Fibroblast of the aortic adventitia (primary cell): ENCODE results near the gene EMID1. TPM values are rescaled to one million over a fixed set of nuclear protein-coding genes. Genes with fewer than 3 reads are reported as not detected.

Experiments
- DNase-seq: peaks from one replicate; pipeline ENCODE4 v3.0.0-alpha.2; 2010; ENCODE audit warnings: low read depth
- H3K4me3 ChIP-seq: 2 replicates; pipeline ENCODE4 v1.5.1; 2011; ENCODE audit warnings: low read depth, mild to moderate bottlenecking, control low read depth, low read length, moderate library complexity
- total RNA-seq: library from RNA; depleted of rRNA; stranded (reverse); fragments of >200 nt; gene quantifications from 2 replicates; pipeline ENCODE4 v1.2.3, GENCODE V29; 2012; ENCODE audit warnings: low replicate concordance
- TF ChIP-seq, protein P1 (sequence below): IDR thresholded peaks from 2 replicates; pipeline ENCODE4 v1.5.1; 2011; ENCODE audit warnings: mild to moderate bottlenecking, low read length, control low read depth, inconsistent platforms; ENCODE audit not compliant: insufficient read depth

The EMID1 gene
- total RNA-seq = 0.08 TPM in 1 of 2 replicates, not detected in the other

DNA sequence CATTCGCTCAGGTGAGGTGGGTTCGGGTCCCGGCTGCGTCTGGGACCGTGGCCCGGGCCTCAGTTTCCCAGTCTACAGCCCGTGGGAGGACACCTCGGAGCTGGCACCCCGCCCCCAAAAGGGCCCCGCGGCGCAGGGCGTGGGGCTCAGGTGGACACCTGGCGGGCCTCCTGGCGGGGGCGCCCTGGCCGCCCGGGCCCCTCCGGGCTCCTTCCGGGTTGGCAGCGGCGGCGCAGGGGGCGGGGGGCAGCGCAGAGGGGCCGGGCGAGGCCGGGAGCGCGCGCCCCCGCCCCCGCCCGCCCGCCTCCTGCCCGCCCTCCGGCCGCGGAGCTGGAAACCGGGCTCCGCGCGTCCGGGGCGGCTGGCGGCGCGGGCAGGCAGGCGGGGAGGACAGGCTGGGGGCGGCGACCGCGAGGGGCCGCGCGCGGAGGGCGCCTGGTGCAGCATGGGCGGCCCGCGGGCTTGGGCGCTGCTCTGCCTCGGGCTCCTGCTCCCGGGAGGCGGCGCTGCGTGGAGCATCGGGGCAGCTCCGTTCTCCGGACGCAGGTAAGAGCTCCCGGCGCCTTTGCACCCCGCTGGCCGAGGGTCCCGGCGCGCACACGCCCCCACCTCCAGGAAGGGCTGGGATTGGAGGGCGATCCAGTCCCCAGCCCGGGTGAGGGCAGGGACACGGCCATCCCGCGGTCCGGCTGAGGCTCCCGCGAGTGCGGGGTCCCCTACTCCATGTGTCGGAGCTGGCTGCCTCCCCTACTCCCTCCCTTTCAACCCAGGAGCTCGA lies at the start of gene EMID1:
EMID1 (plus strand) TSS at position 303 of the 778 bp plus-strand sequence; CDS start at position 446, 143 bp downstream.
- no peak for DNase-seq
- H3K4me3 ChIP-seq = peak within 1 kb of the TSS; percentile 57
- TF ChIP-seq, protein P1, sequence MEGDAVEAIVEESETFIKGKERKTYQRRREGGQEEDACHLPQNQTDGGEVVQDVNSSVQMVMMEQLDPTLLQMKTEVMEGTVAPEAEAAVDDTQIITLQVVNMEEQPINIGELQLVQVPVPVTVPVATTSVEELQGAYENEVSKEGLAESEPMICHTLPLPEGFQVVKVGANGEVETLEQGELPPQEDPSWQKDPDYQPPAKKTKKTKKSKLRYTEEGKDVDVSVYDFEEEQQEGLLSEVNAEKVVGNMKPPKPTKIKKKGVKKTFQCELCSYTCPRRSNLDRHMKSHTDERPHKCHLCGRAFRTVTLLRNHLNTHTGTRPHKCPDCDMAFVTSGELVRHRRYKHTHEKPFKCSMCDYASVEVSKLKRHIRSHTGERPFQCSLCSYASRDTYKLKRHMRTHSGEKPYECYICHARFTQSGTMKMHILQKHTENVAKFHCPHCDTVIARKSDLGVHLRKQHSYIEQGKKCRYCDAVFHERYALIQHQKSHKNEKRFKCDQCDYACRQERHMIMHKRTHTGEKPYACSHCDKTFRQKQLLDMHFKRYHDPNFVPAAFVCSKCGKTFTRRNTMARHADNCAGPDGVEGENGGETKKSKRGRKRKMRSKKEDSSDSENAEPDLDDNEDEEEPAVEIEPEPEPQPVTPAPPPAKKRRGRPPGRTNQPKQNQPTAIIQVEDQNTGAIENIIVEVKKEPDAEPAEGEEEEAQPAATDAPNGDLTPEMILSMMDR = peak; percentile 31

DNA sequence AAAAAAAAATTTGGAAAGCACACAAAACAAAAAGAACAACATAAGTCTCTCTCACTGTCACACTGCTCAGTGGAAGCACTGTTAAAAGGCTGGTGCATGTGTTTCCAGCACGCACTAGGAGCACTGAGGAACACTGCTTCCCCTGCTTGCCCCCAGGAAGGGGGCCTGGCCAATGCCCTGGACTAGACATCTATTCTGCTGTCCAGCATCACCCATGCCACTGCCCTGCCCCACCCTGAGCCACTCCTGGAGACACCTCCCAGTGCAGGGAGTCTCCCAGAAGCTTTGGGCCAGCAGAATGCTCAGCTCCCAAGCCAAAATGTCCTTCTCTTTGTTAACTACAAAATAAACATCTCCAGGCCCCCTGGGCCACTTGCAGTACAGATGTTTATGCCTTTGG lies 49.7 kb upstream of the EMID1 start:
- H3K4me3 ChIP-seq = no peak overlapping the region
- TF ChIP-seq, protein P1 = no peak
- no peak for DNase-seq

DNA sequence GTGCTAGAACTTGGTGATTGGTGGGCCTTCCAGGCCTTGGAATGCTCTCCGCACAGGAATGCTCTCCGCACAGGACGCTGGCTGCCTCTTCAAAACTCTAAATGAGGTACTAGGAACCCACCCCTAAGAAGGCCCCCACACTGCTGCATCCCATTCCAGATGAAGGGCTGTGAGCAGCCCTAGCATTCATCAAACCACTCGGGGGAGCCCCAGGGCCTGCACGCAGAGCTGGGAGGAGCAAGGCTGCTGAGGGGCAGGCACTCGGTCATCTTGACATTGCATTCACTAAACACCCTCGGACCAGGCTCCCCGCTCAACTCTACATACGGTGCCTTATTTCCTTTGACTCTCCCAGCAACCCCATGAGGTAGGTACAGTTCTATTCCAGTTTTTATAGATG lies 49.2 kb upstream of the EMID1 start:
- no peak for DNase-seq
- no peak overlapping the region for H3K4me3 ChIP-seq
- TF ChIP-seq, protein P1 = no peak

DNA sequence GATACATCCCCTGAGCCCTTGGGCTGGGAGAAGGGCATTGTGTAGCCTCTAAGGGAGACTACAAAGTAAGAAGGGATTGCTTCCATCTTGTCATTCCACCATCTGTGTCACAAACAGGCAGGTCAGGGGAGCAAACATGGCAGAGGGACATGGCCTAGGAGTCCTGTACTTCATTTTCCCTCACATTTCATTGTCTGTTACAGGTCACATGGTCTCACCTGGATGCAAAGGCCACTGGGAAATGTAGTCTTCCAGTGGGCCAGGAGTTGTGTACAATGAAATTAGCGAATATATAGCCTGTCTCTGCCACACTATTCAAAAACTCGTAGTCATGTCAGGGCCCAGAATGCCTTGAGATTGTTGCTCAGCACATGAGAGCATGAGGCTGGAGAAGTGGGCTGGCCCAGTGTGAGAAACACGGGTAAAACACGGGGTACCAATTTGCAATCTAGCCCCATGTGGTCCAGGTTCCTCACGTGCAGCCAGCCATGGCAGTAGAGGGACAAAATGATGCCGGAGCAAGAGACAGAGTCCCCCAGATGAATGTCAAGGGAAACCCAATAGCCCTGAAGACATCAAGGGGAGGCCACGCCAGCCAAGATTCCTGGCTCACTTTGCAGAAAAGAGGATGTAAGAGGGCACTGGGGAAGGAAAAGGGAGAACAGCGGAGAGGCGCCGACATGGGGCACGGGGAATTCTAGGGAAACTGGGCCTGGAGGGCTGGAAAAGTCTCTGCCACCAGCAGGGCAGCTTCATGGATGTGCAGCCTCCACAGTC lies 47.7 kb upstream of the EMID1 start:
- DNase-seq = no peak
- TF ChIP-seq, protein P1 = no peak
- no peak overlapping the region for H3K4me3 ChIP-seq

DNA sequence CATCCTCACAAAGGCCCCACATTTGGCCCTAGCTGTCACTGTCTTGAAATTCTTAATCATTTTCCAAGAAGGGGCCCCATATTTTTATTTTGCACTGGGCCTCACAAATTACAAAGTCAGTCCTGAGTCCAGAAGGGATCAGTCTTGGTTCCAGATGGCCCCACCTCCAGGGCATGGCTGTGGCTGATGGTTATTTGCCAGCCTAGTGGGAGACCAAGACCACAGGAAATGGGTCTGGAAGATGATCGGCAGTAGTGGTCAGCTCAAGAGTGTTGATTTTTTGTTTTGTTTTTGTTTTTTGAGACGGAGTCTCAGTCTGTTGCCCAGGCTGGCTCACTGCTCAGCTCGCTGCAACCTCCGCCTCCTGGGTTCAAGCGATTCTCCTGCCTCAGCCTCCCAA lies 47.1 kb upstream of the EMID1 start:
- no peak overlapping the region for H3K4me3 ChIP-seq
- TF ChIP-seq, protein P1 = no peak
- no peak for DNase-seq

DNA sequence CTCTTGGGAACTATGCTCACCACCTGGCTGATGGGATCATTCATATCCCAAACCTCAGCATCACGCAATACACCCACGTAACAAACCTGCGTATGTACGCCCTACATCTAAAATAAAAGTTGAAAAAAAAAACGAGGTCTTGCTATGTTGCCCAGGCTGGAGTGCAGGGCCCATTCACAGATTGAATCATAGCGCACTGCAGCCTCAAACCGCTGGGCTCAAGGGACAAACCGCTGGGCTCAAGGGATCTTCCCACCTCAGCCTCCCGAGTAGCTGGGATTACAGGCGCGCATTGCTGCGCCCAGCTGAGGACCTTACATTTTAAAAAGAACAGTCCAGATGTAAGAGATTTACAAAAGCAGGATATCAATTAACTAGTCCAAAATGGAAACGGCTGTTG lies 41.9 kb upstream of the EMID1 start:
- TF ChIP-seq, protein P1 = no peak
- no peak for DNase-seq
- no peak overlapping the region for H3K4me3 ChIP-seq
